ENCODE measurements around the gene SRRM4. TPM values are rescaled to one million over a fixed set of nuclear protein-coding genes. Genes with fewer than 3 reads are reported as not detected.
A peak's percentile ranks its signal among the peaks of the same experiment; 100 is the strongest.

SRRM4 gene
- total RNA-seq, 4 donors from 2014 or later = 0.04 to 0.05 TPM; not detected in 2

DNA sequence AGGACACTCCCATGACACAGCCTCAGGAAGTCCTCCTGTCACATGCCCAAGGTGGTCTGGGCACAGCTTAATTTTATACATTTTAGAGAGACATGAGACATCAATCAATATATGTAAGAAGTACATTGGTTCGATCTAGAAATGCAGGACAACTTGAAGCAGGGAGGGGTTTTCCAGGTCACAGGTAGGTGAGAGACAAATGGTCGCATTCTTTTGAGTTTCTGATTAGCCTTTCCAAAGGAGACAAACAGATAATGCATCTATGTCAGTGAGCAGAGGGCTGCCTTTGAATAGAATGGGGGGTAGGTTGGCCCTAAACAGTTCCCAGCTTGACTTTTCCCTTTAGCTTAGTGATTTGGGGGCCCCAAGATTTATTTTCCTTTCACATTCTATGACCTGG, 199.9 kb downstream of the SRRM4 start:
- Histone ChIP-seq H3K9me3 (no peaks in the 10 kb centered on the region), H3K4me3 (peak overlapping the region; percentile 74 to 95 (median 93)), H3K27me3 (no peaks in the 10 kb centered on the region), H3K36me3 (peaks cover 2 to 6% of the 10 kb centered on the region in 2 donors), H3K4me1 (peaks cover 40 to 55% of the 10 kb centered on the region in 2 donors), H3K27ac (peak overlapping the region; percentile 98 to 100 (median 100))
- DNase-seq (no peak), ATAC-seq (no peak)
- in situ Hi-C loops (cut with MboI; ENCODE audit: low sequenced_read_pairs in 4 of 4) (no loop called here), intact Hi-C loops (cut with DNase I; ENCODE audit: low total_unique reads) (loop anchor here (2.0 to 5.0 kb wide), 2 partner anchors 28 to 1649 kb away; no protein-coding TSS in a partner anchor)
- TF ChIP-seq POLR2A (IDR thresholded peaks at IDR 0.05) = no peak
- TF ChIP-seq, protein P1, sequence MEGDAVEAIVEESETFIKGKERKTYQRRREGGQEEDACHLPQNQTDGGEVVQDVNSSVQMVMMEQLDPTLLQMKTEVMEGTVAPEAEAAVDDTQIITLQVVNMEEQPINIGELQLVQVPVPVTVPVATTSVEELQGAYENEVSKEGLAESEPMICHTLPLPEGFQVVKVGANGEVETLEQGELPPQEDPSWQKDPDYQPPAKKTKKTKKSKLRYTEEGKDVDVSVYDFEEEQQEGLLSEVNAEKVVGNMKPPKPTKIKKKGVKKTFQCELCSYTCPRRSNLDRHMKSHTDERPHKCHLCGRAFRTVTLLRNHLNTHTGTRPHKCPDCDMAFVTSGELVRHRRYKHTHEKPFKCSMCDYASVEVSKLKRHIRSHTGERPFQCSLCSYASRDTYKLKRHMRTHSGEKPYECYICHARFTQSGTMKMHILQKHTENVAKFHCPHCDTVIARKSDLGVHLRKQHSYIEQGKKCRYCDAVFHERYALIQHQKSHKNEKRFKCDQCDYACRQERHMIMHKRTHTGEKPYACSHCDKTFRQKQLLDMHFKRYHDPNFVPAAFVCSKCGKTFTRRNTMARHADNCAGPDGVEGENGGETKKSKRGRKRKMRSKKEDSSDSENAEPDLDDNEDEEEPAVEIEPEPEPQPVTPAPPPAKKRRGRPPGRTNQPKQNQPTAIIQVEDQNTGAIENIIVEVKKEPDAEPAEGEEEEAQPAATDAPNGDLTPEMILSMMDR (IDR thresholded peaks at IDR 0.05 in 4 of 5, conservative IDR thresholded peaks at IDR 0.05 in 1 of 5) = no peak

DNA sequence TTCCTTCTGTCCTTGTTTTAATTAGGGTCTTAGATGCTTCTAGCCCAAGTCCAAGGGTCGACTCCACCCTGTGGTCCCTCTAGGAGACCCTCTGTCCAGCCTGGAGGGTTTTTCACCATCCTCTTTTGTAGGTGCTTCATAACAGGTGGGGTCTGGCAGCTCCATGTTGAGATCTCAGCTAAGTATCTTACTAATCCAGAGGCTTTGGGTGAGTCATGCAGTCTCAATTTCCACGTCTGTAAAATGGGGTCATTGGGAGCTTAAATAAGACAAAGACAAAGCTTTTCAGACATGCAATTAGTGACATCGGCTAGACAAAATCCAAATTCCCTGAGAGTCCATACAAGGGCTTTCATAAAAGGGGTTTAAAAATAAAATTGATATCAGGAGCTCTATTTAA, 200.6 kb downstream of the SRRM4 start:
- TF ChIP-seq POLR2A (IDR thresholded peaks at IDR 0.05) = no peak
- TF ChIP-seq, protein P1 (IDR thresholded peaks at IDR 0.05 in 4 of 5, conservative IDR thresholded peaks at IDR 0.05 in 1 of 5) = no peak
- intact Hi-C loops (cut with DNase I; ENCODE audit: low total_unique reads) (loop anchor here (2.0 to 5.0 kb wide), 2 partner anchors 27 to 1650 kb away; no protein-coding TSS in a partner anchor), in situ Hi-C loops (cut with MboI; ENCODE audit: low sequenced_read_pairs in 4 of 4) (no loop called here)
- H3K27me3 ChIP-seq = no peaks in the 10 kb centered on the region
- peak overlapping the region; percentile 98 to 100 (median 100) for H3K27ac ChIP-seq
- peaks cover 2 to 14% of the 10 kb centered on the region in 2 donors for H3K36me3 ChIP-seq
- H3K9me3 ChIP-seq = no peaks in the 10 kb centered on the region
- ATAC-seq = no peak
- H3K4me1 ChIP-seq = peaks cover 43 to 57% of the 10 kb centered on the region in 2 donors
- no peak for DNase-seq
- peak overlapping the region; percentile 74 to 95 (median 93) for H3K4me3 ChIP-seq

DNA sequence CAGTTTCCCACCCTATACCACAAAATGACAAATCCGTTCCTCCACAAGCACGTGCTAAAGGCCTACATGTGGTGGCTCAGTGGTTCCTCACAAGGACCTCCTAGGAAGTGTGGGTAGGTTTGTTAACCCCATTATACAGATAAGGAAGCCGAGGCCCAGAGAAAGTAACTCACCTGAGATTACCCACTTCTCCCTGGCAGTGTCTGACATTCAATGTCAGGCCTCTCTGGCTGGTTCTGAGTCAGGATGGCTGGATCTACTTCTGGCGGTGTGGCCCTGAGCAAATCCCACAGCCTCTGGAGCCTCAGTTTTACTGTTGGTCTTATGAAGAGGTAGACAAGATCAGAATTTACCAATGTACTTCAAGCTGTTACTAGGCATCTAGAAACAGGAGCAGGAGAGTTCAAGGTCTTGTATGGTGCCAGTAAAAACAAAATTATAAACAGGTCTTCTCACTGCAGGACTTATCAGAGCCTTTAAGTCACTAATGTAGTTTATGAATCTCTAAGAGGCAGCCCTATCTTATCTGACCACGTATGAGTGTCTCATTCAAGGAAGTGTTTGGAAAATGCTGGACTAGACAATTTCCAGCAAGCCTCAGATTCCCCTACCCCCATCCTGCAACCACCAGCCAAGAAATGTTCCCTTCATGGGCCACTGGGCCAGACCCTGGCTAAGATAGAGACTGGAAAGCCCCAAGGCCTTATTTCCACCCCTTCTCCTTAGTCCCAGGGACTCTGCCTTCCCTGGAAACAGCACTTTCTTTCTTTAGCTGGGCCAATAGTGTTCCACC, 201.6 kb downstream of the SRRM4 start:
- H3K4me1 ChIP-seq = peaks cover 43 to 52% of the 10 kb centered on the region in 2 donors
- H3K27me3 ChIP-seq = no peaks in the 10 kb centered on the region
- intact Hi-C loops (cut with DNase I; ENCODE audit: low total_unique reads) = loop anchor here (5.0 kb wide), 1 partner anchor 1651 kb away; no protein-coding TSS in a partner anchor
- peak overlapping the region; percentile 74 to 95 (median 93) for H3K4me3 ChIP-seq
- H3K36me3 ChIP-seq = peaks cover 2 to 23% of the 10 kb centered on the region in 2 donors
- in situ Hi-C loops (cut with MboI; ENCODE audit: low sequenced_read_pairs in 4 of 4) = no loop called here
- peak; percentile 40 to 69 for DNase-seq
- peak overlapping the region; percentile 98 to 100 (median 100) for H3K27ac ChIP-seq
- ATAC-seq = peak; percentile 5 to 15
- no peaks in the 10 kb centered on the region for H3K9me3 ChIP-seq
- TF ChIP-seq, protein P1 (IDR thresholded peaks at IDR 0.05 in 4 of 5, conservative IDR thresholded peaks at IDR 0.05 in 1 of 5) = no peak
- no peak for TF ChIP-seq POLR2A (IDR thresholded peaks at IDR 0.05)

DNA sequence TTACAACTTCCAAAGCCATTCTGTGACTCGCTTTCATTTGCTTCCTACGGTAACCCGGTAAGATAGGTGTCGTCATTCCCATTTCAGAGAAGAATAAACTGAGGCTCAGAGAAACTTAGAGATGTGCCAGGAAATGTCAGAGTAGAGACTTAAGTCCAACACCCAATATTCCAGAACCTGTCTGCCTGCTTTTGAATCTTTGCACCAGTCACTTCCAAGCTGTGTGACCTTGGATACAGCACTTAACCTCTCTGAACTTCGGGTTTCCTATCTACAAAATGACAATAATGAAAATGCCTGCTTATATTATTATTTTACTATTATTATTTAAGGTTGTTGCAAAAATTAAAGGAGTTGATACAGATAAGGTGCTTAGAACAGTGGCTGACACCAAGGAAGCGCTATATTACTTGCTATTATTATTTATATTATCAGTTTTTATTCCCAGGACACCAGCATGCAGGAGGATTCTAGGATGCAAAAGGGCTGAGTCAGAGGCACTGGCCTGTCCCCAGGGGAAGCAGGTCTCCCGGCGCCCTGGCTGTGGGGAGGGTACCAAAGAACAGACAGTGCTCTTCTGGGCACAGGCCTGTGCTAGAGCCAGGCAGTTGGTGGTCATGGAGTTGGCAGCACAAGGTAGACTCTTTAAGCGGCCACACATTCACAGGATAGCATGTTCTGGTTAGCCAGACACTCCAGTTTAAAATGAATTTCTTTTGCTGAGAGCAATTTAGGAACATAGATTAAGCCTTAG, 202.8 kb downstream of the SRRM4 start:
- H3K4me3 ChIP-seq = peak overlapping the region; percentile 74 to 95 (median 93)
- H3K4me1 ChIP-seq = peaks cover 47 to 48% of the 10 kb centered on the region in 2 donors
- intact Hi-C loops (cut with DNase I; ENCODE audit: low total_unique reads) (loop anchor here (5.0 kb wide), 1 partner anchor 1652 kb away; no protein-coding TSS in a partner anchor), in situ Hi-C loops (cut with MboI; ENCODE audit: low sequenced_read_pairs in 4 of 4) (no loop called here)
- no peaks in the 10 kb centered on the region for H3K27me3 ChIP-seq
- TF ChIP-seq, protein P1 (IDR thresholded peaks at IDR 0.05 in 4 of 5, conservative IDR thresholded peaks at IDR 0.05 in 1 of 5) = no peak
- peak in 1 of 2 donors; percentile 40 for TF ChIP-seq POLR2A (IDR thresholded peaks at IDR 0.05)
- peak overlapping the region; percentile 98 to 100 (median 100) for H3K27ac ChIP-seq
- DNase-seq (peak; percentile 71 to 81), ATAC-seq (peak; percentile 33 to 37)
- H3K36me3 ChIP-seq = peaks cover 2 to 35% of the 10 kb centered on the region in 2 donors
- H3K9me3 ChIP-seq = no peaks in the 10 kb centered on the region
